Fibroblast of lung (primary cell): ENCODE results near the gene MEGF8.

Source experiments
- EZH2 ChIP-seq: IDR thresholded peaks from 2 replicates; pipeline ENCODE4 v1.5.1; 2012; ENCODE audit warnings: low read length, control low read depth, mild to moderate bottlenecking; ENCODE audit errors: missing control alignments
- TF ChIP-seq, protein P1 (sequence below), 2 donors: IDR thresholded peaks in 1 of 2; conservative IDR thresholded peaks in 1 of 2; 1 replicate in 1 of 2; 2 replicates in 1 of 2; pipeline ENCODE4 v1.5.1; 2011 to 2012; ENCODE audit warnings: low read length in 2 of 2, control low read depth in 1 of 2, inconsistent platforms in 1 of 2, low read depth in 1 of 2, mild to moderate bottlenecking in 1 of 2

DNA sequence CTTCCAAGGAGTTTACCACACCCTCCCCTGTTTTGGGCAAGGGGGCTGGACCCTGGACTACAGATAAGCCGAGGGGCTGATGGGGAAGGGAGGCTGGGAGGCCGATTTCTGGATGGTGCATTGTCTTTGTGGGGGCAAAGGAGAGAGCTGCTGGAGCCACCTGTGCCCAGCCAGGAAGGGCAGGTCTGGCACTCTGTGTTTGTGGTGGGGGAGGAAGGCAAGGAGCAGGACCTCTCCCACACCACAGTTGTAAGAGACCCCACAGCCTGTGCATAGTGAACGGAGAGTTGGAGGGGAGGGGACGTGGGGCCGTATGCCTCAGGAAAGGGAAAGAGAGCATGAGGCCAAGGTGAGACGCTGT lies 39.5 kb upstream of the MEGF8 start:
- TF ChIP-seq, protein P1, sequence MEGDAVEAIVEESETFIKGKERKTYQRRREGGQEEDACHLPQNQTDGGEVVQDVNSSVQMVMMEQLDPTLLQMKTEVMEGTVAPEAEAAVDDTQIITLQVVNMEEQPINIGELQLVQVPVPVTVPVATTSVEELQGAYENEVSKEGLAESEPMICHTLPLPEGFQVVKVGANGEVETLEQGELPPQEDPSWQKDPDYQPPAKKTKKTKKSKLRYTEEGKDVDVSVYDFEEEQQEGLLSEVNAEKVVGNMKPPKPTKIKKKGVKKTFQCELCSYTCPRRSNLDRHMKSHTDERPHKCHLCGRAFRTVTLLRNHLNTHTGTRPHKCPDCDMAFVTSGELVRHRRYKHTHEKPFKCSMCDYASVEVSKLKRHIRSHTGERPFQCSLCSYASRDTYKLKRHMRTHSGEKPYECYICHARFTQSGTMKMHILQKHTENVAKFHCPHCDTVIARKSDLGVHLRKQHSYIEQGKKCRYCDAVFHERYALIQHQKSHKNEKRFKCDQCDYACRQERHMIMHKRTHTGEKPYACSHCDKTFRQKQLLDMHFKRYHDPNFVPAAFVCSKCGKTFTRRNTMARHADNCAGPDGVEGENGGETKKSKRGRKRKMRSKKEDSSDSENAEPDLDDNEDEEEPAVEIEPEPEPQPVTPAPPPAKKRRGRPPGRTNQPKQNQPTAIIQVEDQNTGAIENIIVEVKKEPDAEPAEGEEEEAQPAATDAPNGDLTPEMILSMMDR (conservative IDR thresholded peaks at IDR 0.05 in 1 of 2, IDR thresholded peaks at IDR 0.05 in 1 of 2; ENCODE audit: low read depth in 1 of 2, low read length in 2 of 2): no peak
- TF ChIP-seq EZH2: no peak
